Stimulated activated CD8-positive, alpha-beta memory T cell treated with anti-CD3 and anti-CD28 coated beads, Interleukin-12 subunit alpha, Interleukin-12 subunit beta, amount 100 ng/mL, for 4 hours (primary cell): ENCODE measurements around the gene C2CD4A.
"Not testable (repeated sequence)": the region's sequence is repeated elsewhere in the genome, so short reads cannot be mapped to it uniquely, and the experiment has no call there.

Experiments used
- DNase-seq: peaks from one replicate; pipeline ENCODE4 v3.0.0-alpha.2; 2020; ENCODE audit warnings: low read depth

Gene C2CD4A, protein sequence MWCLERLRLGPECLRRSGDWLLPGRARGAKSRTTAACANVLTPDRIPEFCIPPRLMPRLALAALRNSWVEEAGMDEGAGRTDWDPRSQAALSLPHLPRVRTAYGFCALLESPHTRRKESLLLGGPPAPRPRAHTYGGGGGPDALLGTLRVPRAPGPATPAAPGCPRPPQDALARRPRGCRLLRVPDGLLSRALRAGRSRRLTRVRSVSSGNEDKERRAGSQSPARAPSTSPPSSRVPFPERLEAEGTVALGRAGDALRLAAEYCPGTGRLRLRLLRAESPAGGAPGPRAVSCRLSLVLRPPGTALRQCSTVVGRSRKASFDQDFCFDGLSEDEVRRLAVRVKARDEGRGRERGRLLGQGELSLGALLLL

DNA sequence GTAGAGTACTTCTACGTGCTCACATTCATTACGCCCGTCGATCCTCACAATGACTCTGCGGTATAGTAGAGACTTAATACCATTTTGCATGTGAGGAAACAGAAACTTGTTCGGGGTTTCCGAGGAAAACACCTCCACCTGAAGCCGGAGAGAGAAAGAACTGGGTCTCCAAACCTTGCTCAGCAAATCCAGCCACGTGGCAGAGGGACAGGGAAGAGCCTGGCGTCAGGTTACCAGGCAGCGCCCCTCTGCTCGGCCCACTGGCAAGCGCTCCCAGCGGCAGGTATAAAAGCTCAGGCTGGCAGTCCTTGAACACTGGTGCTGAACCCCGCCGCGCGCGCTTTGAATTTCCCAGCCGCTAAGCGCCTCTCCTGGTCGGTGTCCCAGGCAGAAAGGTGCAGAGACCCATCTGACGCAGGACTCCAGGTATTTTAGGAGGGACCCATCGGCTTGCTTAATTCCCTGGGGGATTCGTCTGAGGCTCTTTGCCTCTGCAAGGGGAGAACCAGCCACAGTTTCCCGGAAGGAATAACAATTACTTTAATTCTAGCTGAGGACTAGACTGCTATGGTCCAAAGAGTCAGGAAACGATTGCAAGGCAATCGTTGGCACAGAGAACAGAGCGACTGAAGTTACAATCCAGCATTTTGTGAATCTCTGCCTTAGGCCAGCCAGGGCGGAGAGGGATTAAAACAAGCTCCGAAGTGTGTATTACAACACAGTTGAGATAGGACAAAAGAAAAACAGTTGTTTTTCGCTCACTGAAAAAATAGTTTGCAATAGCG is at the start of gene C2CD4A:
Gene C2CD4A, plus strand, starts transcription at position 315 of the 785 bp plus-strand sequence. CDS start 637 bp downstream, outside the sequence.
- DNase-seq: peak; percentile 32

DNA sequence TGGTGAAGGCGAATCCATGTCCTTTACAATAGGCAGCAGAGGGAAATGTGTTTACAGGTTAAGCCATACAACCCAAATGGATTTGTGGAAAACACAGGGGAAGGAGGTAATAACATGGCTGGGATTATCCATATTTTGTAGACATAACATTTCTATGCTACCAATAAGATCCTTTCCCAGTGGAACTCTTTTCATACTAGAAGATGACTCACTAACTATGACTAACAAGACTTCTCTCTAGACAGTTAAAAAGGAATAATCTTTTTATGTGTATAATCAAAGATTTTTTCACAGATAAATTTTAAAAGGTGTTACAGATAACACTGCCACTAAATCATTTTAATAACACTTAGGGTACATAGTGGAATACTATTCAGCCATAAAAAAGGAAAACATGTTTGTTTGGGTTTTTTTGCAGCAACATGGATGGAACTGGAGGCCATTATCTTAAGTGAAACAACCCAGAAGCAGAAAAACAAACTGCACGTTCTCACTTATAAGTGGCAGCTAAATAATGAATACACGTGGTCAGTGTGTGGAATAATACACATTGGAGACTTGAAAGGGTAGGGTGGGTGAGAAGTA is 46.1 kb upstream of the C2CD4A start:
- no peak for DNase-seq

DNA sequence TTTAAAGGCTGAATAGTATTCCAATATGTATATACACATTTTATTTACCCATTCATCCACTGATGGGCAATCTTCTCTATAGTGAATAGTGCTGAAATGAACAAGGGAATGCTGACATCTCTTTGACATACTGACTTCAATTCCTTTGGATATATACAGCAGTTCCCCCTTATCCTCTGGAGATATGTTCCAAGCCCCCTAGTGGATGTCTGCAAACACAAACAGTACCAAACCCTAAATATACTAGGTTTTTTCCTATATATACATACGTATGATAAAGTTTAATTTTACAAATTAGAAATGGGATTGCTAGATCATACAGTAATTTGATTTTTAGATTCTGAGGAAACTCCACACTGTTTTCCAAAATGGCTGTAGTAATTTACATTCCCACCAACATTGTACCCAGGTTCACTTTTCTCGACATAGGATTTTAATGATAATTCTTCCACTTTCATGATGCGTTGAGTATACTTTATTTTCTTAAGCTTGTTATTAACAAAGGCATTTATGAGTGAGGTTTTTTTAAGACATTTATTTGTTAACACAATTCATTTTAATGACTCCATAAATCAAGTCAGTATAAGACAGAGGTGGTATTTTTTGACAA is 44.7 kb upstream of the C2CD4A start:
- no peak for DNase-seq

DNA sequence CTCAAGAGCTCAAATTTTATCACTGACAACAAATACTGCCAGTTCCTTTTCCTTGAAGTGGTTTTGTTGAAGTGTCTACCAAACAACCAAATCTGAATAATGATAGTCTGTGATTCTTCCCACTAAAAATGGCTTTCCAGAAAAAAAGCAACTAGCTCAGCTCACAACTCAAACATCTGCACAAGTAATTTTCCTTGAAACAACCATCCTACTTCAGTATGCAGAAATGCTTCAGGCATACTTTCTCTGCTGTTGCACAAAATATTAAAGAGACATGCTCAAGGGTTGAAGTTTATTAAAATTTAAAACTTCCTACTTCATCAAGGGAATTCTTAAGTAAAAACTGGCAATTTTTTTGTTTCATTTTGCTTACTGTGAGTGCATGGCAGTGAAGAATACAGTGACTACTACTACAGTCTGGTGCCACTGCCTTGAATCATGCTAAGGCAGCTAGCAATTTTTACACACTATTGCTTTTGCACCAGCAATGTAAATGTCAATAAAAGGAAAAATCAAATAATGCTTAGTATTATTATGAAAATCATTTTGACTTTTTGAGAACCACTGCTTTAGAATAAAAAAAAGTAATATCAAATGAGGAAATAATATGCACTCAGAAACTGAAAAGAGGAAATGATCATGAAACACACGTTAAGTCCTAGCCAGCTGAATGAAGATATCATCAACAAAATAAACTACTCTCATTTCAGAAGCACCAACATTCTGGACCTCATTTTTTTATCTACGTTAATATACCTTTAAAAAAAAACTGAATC is 40.1 kb upstream of the C2CD4A start:
- DNase-seq: no peak

DNA sequence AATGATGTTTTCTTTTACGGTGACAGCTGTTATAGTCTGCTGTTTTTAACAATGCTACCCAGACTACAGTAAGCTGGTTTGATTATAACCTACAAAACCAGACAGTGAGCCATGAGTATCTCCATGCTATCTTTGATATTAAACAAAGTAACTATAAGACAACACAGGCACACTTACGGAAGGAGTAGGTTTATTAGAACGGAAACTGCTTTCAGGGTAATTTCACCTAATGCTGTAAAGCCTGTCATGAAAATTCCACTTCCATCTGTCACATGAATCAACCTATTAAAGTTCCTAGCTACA is 39.6 kb upstream of the C2CD4A start:
- no peak for DNase-seq

DNA sequence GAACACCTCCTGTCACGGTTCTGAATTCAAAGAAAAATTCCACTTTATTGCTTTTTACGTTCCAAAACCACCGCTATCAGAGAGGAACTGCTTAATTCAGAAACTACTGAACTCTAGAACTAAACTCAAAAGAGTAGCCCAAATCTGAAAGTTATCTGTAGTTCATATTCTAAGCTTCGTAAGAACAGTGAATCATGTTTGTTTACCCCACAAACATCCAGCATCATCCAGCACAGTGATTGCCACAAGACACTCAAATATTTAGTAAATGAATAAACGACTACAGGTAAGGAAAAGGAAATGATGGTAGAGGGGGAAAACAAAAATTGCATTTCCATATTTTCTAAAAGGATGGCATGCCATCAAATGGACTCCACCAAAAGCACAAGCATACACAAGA is 38.9 kb upstream of the C2CD4A start:
- DNase-seq: no peak

DNA sequence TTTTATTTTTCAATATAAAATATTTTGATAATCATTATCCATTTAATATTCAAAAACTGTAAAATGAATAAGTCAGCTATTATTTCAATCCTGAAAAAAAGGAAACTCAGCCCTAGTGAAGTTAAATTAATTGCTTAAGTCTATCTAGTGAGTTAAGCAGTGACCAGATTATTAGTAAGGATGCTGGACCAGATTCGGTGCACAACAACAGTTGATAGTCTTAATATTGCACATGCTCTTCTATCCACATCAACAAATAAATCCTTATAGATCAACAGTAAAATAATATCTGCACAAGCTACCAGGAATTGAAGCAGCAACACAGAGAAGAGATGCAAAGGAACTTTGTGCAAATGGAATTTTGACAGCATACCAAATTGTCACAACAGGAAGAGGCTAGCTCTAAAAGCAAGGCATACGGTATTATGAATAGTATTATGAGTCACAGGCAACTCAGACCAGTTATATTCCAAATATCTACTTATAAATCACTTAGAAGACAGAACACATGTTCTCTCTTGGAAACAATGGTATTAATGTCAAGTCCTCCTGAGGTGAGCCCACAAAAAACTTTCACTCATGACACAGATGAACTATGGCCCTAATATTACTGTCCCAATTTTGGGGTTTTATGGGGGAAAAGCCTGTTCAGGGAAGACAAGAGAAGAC is 31.4 kb upstream of the C2CD4A start:
- DNase-seq: no peak

DNA sequence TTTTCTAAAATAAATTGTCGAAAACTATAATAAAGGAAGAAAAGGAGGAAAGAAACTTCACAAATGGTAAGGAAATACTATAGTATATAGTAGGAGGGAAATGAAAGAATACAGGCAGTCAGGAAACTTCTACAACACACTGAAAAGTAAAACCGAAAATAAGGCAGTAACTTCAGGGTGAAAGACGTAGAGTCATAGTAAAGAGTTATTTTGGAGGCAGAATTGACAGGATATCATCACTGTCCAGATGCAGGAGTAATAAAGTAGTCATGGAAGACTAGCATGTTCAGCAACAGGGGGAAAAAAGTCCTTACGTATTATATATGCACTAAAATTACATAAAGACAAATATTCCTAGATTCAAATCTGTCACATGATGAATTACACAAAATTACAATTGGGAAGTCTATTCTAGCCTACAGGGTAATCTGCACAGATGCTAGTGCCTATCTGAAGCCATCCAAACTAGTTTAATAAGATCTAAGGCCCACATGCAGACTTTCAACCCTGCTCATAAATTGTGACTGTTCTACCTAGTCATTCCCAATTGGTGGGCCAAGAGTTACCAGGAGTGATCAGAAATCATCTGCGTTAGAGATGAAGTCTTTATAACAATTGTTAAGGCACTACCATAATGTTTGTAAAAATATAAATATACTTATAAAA is 20.6 kb upstream of the C2CD4A start:
- no peak for DNase-seq

DNA sequence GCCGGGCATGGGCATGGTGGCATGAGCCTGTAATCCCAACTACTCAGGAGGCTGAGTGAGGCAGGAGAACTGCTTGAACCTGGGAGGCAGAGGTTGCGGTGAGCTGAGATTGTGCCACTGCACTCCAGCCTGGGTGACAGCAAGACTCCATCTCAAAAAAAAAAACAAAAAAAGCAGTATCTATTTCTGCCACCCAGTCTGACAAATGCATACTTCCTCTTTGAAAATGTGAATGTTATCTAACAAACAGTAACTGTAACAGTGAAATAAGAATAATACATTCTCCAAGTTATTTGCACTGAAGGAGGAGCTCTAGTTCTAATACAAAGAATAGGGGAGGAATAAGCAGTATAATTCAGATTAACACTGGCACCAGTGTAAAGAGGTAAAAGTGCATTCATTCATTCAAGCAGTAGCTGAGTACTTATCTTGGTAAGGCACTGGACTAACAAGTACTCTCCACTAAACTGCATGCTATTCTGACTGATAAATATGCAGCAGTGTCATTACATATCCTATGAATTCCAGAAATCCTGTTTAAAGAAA is 19.4 kb upstream of the C2CD4A start:
- no peak for DNase-seq

DNA sequence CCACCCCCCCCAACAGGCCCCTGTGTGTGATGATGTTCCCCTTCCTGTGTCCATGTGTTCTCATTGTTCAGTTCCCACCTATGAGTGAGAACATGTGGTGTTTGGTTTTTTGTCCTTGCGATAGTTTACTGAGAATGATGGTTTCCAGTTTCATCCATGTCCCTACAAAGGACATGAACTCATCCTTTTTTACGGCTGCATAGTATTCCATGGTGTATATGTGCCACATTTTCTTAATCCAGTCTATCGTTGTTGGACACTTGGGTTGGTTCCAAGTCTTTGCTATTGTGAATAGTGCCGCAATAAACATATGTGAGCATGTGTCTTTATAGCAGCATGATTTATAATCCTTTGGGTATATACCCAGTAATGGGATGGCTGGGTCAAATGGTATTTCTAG is 18.5 kb upstream of the C2CD4A start:
- DNase-seq: not testable (repeated sequence)

DNA sequence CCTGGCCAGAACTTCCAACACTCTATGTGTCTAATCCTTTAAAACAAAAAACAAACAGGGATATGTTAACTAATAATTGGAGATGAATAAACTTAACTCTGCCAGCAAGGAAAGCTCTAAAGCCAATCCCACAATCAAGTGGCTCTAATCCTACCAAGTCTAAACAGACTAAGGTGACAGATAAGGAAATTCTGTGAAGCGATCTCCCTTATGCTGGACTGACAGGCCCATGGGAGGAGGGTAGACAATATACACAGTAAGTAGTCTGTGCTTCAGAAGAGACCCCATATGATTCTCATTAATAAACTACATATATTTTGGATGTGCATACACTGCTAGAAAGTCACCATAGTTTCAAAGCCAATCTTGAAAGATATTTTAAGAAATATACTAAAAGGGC is 16.7 kb upstream of the C2CD4A start:
- no peak for DNase-seq

DNA sequence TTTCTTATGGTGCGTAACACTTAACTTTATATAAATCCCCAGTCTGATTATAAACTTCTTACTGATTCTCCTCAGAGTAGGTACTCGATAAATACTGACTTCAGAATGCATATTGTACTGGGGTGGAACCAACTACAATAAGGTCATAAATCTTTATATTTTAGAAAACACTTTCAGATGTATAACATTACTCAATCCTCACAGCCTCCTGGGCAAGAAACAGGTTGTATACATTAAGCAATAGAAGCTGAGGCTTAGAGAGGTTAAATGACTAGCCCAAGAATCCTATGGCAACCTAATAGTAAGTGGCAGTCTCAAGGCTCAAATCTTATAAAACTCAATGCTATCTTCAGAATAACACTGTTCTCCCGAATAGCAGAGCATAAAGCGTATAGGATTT is 15.6 kb upstream of the C2CD4A start:
- no peak for DNase-seq

DNA sequence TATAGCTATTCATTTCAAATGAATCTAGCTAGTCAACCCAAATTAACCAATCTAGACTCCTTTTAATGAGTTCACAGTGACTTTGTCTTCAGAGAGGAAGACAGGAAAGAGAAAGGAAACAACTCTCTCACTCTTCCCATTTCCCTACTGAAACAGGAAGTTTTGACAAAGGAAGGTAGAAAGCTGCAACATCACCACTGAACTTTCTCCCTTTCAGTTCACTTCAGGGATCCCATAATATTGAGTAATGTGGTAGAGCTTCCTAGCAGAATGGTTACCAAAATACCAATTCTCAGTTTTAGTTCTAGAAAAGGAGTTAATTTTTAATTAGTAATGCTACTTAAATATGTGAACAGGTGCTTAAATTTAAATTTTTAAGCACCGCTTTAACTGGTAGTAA is 14.1 kb upstream of the C2CD4A start:
- no peak for DNase-seq

DNA sequence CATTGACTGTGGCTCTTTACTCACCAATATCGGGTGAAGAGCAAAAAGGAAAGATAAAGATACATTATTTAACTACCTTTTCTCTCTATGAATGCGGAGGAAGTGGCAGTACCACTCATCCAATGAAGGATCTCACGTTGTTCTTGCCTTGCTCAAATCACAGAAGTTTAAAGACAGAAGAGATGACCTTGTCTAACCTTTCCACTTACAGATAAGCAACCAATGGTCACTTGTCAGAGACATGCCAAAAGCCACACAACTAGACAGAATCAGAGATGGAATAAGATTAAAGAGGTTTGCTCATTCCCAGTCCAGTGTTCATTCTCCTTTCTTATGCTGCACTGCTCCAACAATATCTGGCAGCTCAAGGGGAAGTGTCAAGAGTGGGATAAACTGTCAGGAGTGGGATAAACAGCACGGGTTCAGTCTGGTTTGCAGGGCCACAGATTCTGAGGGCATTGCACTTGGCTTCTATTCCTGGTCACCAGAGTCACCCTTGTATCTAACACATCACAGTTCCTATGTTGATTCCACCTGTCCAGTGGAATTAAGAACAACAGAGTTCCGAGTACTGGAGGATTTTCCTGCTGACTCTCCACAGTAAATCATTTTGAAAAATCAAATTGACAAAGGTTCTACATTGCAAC is 13.2 kb upstream of the C2CD4A start:
- DNase-seq: no peak

DNA sequence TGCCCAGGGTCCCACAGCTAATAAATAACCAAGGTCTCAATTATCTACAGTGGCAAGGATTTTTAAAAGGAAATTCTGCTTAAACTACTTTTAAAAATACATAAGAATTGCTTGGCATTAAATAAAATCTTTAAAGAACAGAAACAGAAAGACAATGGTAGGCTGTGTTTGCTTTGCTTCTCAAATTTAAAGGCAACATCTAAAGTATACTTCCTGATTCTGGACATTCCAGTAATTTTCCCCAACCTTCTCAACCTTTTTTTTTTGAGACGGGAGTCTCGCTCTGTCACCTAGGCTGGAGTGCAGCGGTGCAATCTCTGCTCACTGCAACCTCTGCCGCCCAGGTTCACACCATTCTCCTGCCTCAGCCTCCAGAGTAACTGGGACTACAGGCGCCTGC is 11.8 kb upstream of the C2CD4A start:
- no peak for DNase-seq

DNA sequence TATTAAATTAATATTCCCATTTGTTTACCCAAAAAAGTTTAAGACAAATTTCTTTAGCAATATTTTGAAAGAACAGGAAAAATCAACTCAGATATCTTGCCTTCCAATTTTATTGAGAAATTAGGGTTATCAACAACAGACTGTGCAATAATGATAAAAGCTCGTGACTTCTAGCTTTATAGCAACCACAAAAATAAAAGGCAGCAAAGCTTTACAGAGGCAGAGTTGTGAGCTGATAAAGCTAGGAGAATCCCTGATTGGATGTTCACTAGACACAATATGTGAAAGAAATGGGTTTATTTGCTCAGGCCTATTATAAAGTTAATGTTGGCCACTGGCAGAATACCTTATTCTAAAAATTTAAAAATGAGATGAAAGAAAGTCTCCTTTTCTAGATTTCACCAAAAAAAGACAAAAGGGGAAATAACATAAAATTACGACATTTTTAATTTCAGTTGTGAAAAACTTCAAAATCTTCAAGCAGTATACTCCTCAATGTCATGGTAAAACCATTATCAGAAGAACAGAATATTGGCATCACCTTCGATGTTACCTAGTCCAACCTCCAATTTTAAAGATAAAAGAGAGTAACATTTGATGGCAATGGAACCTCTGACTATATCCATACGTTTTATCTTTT is 9.3 kb upstream of the C2CD4A start:
- no peak for DNase-seq

DNA sequence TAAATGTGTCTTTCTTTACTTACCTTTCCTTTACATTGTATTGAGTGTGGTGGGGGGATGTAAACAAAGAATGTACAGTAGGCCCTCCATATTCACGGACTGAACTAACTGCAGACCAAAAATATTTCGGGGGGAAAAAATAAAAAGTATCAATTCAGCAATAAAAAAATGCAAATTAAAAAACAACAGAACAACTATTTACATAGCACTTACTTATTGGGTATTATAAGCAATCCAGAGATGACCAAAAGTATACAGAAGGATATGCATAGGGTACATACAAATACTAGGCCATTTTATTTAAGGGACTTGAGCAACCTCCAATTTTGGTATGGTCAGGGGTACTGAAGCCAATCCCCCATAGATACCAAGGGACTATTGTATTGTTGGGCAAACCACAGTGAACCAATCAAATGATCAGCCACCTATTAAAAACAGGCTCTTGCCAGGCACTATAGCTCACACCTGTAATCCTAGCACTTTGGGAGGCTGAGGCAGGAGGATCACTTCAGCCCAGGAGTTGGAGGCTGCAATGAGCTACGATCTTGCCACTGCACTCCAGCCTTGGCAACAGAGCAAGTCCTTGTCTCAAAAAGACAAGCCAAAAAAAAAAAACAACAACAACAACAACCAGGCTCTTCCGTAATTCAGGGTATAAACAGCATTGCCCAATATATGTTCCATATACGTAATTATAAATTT is 8.3 kb upstream of the C2CD4A start:
- DNase-seq: no peak

DNA sequence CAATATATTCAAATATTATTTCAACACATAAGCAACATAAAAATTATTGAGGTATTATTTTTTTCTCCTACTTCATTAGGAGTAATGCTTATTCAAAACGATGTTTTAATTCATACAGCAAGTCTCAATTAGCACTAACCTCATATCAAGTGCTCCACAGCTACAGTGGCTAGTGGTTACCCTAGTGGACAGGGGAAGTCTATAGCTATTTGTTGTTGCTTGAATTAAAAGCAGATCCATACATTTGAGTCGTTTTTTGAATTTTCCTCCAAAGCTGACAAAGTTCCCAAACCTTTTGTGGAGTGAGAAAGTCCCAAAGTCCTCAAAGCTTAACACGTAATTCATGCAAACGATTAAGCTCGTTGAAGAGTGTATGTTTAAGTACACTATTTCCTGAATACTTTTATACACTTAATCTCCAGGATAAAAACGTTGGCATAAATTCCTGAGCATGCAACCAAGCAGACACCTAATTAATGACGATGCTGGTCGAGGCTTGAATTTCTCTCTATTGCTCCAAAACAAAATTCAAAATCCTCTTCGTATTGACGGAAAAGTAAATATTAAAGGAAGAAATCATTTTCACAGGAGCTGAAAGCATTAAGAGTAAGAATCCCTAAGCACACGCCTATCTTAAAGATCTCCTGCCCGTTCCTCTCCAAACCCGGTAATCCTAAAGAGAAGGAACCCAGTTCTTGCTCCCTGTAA is 7.5 kb upstream of the C2CD4A start:
- no peak for DNase-seq

DNA sequence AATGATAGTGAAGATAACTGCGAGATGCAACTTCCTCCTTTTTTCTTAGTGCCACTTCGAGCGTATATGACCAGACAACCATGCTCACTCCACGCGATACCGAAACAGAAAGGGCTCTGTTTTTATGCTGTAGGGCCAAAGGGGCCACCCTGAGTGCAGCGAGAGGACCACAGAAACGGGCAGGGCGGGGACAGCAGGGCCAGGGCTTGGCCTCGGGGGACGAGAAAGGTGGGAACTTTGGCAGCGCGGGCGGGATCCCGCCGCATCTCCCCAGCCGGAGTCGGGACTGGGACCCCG is 7.0 kb upstream of the C2CD4A start:
- peak; percentile 43 for DNase-seq
